ENCODE data around the gene PEAK3. TPM values are rescaled to one million over a fixed set of nuclear protein-coding genes. Genes with fewer than 3 reads are reported as not detected.

Gene PEAK3
- total and polyA plus RNA-seq, 9 of the 15 experiments (the other 6 are each of a cell fraction or from before 2014, with no cell fraction given) = 0.07 to 0.40 TPM; not detected in 7

GRCh38 chr19:2253106-2254063 lies 28.6 kb downstream of the PEAK3 start (continued):
- TF ChIP-seq ZNF449 (CRISPR knock-in tag; IDR thresholded peaks at IDR 0.05) = no peak
- no peak for TF ChIP-seq IFI16 (CRISPR knock-in tag; IDR thresholded peaks at IDR 0.05)
- TF ChIP-seq ZNF668 (CRISPR knock-in tag; IDR thresholded peaks at IDR 0.05) = no peak
- no peak for TF ChIP-seq GTF2A2 (tag; IDR thresholded peaks at IDR 0.05)
- peak; percentile 79 for TF ChIP-seq ZBTB33 (CRISPR knock-in tag; IDR thresholded peaks at IDR 0.05)
- TF ChIP-seq ZNF41 (CRISPR knock-in tag; conservative IDR thresholded peaks at IDR 0.05) = no peak
- TF ChIP-seq ZNF584 (CRISPR knock-in tag; IDR thresholded peaks at IDR 0.05; ENCODE audit: low read depth) = no peak
- no peak for TF ChIP-seq ILK (tag; IDR thresholded peaks at IDR 0.05; ENCODE audit: borderline replicate concordance, low read depth)
- no peak for TF ChIP-seq STAG1 (CRISPR knock-in tag; IDR thresholded peaks at IDR 0.05; ENCODE audit: borderline replicate concordance)
- TF ChIP-seq EHMT2 (IDR thresholded peaks at IDR 0.05) = no peak
- no peak for TF ChIP-seq THRAP3 (IDR thresholded peaks at IDR 0.05; ENCODE audit: borderline replicate concordance)
- no peak for TF ChIP-seq ATF3 (IDR thresholded peaks at IDR 0.05)
- TF ChIP-seq ATF3 (CRISPR knock-in tag; conservative IDR thresholded peaks at IDR 0.05) = no peak
